ENCODE results near the gene SYPL1.

DNA sequence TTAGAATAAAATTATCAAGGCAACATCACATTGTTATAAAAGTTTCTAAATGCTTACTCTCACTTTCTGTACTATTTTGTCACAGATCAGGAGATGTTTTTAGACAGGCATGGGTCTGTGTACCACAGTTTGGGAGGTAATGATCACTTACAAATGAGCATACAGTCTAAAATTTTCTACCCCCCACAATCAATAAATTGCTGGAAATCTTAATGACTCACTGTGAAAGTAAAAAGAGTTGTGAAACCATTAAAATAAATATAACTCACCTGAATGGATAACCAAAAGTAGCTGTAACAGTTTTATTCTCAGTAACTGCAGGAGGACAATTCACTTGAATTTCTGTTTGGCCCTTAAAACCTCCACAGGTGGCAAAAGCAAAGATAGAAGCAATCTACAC is 13.2 kb downstream of the SYPL1 start:
- TF ChIP-seq, protein P1, sequence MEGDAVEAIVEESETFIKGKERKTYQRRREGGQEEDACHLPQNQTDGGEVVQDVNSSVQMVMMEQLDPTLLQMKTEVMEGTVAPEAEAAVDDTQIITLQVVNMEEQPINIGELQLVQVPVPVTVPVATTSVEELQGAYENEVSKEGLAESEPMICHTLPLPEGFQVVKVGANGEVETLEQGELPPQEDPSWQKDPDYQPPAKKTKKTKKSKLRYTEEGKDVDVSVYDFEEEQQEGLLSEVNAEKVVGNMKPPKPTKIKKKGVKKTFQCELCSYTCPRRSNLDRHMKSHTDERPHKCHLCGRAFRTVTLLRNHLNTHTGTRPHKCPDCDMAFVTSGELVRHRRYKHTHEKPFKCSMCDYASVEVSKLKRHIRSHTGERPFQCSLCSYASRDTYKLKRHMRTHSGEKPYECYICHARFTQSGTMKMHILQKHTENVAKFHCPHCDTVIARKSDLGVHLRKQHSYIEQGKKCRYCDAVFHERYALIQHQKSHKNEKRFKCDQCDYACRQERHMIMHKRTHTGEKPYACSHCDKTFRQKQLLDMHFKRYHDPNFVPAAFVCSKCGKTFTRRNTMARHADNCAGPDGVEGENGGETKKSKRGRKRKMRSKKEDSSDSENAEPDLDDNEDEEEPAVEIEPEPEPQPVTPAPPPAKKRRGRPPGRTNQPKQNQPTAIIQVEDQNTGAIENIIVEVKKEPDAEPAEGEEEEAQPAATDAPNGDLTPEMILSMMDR (IDR thresholded peaks at IDR 0.05): no peak
- no peak for TF ChIP-seq POLR2A (IDR thresholded peaks at IDR 0.05)

Measured in thyroid gland (tissue), 4 donors.